Activated naive CD4-positive, alpha-beta T cell (primary cell): ENCODE results near the gene CFAP57.

Experiments used
- DNase-seq, 4 experiments: peaks; one replicate each; lab custom pipeline; 2025; lab: John Stamatoyannopoulos, UW

Gene CFAP57

DNA sequence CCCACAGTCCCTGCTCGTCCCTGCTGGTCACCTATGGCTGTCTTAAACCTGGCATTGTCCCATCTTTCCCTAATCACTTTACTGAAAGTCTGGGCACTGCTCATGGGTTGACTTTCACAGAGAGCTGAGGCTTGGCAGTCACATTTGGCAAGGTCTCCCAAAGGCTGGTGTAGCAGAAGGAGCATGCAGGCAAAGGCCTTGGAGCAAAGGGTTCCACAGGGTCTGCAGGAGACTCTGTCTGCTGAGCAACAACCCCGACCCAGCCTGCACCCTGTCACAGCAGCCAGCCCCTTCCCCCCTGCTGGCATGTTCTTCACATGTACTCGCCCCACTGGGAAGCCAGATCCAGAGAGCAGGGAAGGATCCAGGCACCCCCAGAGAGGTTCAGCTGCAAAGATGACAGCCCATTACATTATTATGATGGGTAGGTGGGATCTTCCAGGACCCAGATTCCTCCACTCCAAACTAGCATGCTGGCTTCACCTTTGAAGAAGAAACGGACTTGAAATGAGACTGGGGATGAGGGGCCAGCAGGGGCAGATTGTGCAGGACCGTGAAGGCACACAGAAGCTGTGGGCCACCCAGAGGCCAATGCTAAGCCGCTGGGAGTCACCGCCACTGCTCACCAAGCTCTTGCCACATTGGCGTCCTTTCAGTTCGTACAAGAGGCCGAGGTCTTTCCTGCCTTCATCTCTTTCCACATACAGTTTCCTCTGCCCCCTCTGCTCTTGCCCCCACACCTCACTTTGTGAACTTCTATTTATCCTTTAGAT, 83.5 kb downstream of the CFAP57 start:
- no peak for DNase-seq

DNA sequence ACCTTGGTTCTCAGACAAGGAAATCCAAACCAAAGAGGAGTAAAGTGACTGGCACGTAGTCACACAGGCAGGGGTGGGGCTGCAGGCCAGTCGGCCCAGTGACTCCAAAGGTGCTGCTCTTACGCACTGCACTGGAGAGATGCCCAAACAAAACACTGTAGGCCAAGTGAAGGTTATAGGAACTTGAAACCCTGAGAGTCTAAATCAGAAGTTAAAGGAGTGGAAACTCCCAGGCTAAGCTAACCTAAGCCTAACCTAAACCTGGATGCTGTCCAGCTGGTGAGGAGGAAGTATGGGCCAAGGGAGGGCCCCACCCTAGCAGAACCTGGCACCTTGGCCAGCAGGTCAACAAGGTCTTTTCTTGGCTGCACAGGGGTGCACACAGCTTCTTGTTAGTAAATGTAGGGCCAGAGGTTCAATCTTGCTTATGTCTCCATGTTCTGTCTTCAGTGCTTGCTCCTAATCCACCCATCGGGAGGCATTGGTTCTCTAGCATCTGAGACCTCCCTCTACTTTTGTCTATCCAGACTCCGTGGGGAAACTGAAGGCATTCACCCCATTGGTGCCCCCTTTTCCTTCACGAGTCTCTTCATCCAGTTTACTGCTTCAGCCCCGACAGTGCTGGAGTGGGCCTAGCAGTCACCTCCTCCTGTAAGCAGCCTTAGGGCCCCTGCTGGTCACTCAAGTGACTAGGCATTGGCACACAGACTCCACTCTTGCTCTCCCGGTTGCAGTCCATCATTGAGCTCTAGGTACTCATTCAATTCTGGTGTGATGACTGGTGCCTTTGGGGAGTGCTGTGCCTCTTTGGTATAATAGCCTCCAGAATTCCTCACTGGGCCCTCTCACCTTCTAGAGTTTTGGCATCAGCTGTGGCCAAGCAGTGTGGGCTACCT, 84.8 kb downstream of the CFAP57 start:
- DNase-seq, result no peak

DNA sequence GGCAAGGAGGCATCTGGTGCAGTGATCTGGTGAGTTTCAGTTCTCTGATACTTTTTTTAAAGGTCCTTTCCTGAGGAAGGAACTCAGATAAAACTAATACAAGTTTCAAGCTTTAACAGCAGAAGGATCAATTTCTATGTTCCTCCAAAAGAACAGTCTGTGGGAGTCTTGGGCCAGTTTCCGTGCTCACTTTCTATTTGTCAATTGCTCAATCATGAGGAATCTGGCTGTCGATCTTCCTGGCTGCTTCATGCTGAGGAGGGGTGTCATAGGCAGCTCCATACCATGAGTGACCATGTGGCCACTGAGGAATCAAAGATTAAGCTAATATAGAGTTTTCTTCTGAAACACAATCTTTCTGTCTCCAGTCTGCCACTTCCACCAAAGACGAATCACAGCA, 86.2 kb downstream of the CFAP57 start:
- DNase-seq, result no peak

DNA sequence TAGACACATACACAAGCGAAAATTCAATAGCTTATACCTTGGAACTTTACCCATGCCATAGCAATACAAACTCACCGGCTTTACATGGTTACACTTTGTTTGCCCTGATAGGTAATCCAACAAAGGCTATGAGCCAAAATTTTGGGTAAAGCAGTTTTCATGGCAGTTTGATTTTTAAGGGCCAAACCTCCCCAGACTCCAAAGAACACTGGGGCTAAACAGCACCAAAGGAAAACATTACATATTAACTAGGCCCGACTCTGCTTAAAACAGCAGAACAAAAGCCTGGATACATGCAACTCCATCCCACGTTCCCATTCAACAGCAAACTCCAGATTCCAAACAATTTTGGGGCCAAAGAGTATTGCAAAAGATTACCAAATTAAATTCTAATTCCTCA, 93.3 kb downstream of the CFAP57 start:
- no peak for DNase-seq

DNA sequence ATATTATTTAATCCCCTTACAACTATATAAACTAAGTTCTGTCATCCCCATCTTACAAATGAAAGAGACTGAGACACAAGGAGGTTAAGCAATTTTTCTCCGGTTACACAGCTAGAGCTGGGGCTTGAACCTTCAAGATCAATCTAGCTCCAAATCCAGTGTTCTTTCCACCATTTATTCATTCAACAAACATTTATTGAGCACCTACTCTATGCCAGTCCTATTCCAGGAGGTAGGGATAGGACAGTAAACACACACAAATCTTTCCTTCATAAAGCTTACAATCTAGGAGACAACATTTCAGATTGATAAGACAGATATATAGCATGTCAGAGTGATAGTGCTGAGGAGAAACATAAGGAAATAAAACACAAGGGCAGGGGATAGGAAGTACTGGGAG, 94.8 kb downstream of the CFAP57 start:
- no peak for DNase-seq

DNA sequence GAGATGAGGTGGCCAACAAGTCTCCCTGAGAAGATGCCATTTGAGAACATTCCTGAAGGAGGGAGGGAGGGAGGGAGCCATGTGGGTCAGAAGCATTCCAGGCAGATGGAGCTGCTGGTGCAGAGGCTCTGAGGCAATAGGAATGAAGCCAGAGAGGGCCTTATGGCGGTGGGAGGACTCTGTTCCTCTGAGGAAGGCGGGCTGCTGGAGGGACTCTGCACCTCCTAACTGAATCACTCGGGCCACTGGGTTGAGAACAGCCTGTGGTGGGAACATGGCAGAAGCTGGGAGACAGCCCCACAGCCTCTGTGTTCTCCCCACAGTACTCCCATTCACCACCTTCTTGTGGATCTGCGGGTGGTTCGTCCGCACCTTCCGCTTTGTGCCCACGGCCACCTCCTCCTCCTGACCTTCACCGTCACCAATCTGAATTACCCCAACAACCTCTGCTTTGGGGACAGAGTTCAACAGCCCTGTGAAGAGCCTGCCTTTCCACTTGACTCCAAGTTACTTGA, 95.2 kb downstream of the CFAP57 start:
- DNase-seq, result no peak

DNA sequence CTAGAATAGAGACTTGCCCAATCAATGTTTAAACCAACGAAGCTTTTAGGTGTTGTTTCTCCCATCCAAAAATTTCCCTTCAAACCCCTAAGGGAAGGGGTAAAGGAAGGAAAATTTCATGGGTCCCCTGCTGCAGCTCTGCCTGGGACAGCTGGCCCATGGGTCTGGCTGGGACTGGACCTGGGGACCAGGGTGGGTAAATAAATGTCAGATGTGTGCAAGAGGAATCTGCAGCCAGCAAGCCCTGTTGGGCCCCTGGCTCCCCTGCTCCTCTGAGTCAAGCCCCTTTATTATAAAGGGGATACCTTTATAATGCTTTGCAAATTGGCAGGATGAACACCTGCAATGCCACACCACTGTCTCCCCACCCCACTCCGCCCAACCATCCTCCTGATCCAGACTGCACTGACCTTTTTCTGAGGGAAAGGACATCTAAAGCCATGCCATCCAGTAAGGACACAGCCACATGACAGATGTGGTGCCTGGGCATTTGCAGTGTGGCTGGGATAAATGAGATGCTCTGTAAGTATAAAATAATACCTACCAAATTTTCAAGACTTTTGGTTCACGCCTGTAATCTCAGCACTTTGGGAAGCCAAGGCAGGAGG, 95.8 kb downstream of the CFAP57 start:
- no peak for DNase-seq

DNA sequence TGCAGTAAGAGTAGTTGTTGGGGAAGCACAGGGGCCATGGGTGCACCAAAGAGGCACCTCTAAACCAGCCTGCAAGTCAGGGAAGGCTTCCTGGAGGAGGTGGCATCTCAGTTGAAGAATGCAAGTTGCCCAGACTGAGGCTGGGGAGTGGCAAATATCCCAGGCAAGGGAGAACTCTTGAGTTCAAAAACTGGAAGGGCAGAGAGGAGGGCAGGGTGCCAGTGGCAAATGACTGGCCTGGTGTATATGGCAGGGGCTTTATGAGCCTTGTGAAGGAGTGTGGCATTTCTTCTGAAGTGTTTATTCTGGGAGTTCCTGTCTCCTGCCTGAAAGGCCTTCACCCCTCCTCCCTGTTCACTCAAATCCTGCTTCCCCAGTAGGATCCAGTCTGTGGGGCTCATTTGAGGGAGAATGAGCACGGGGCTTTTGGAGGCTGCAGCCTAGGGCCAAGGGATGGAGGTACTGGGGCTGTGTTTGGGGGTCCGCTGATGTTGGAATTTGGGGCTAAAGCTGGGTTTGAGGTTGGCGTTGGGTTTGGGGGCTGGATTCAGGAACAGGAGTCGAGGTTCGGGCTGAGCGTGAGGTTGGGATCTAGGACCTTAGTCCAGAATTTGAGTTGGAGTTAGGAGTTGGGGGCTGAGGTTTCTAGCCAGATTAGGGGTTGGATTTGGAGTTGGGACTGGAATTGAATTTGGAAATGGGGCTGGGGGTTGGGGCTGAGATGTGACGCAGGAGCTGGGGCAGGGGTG, 97.7 kb downstream of the CFAP57 start, which contains the start of gene TMEM125:
TSS of gene TMEM125 (plus strand) at position 357 of the 749 bp plus-strand sequence. CDS start 2,740 bp downstream, outside the sequence.
- DNase-seq, result no peak

DNA sequence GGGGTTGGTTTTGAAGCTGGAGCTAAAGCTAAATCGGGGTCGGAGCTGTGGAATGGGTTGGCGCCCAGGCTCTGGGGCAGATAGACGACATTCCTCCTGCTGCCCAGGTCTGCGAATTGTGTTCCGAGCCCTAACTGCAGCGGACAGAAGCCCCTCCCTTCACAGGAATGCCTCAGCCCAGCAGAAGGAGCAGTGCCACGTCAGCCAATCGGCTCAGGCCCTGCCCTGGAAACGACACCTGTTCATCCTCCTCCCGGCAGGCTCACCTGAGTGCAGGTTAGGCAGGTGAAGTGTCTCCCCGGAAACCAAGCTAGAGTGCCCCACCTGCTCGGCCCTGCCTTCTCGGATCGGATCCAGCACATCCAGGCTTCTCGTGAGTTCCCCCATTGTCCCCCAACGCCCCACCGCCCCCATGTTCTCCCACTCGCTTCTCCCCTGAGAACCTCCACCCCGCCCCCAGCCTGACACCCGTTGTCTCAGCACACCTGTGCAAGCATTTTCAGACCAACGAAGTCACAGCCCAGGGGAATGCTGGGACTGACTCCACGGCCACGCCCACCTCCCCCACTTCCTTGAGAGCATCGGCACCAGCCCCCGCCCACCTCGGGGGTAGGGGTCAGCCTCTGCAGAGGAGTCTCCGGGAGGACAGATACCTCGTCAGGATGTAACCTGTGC, 98.4 kb downstream of the CFAP57 start:
- DNase-seq, result no peak

DNA sequence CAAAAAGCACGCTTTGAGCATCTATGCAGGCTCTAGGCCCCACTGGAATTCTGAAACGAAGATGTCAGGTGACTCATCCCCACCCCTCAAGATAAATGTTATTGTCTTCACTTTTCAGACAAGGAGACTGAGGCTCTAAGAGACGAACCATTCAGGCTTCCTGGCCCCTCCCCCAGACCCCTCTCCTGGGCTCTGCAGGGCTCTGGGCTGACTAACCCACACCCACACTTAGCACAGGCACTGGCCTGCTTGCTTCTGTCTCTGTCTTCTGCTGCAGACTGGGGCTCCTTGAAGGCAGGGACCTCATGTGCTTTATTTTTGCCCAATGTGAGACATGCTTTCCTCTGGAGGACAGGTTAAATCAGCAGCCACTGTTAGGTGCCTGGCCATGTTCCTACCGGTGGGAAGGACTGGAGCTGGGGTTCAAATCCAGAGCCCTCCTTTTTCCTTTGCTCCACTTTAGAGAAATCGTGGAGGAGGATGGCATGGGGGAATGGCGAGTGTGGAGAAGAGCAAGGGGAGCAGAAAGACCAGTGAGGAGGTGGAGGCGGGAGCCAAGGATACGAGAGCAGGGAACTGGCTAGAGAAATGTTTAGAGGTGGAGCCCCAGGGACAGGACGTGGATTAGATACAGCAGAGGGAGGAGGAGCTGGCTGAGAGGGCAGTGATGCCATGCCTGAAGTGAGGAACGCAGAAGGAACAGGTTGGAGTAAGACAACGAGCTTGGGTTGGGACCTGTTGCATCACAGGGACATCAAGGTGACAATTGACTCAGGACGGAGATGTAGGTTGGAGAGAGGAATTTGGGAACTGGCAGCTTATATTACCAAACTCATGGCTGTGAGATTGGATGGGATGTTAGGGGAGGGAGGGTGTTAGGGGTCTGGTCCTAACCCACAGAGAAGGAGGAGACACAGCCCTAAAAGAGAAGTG, 99.3 kb downstream of the CFAP57 start:
- DNase-seq, result no peak

DNA sequence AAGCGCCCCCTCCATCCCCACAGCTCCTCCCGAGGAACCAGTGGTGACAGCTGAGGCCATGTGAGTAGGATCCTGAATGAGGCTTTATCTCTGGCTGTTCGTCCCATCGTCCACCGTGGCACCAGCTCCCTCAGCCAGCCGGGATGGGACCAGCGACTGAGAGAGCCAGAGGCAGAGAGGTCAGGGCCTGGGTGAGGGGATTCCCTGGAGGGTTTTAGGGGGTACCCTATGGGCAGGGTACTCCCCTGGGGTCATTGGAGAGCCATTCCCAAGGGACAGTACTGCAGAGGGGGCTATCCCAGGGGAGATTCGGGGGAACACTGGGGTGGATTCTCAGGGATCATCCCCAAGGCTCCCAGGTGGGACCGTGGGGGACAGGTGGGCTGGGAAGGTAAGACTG, 100.0 kb downstream of the CFAP57 start:
- no peak for DNase-seq

DNA sequence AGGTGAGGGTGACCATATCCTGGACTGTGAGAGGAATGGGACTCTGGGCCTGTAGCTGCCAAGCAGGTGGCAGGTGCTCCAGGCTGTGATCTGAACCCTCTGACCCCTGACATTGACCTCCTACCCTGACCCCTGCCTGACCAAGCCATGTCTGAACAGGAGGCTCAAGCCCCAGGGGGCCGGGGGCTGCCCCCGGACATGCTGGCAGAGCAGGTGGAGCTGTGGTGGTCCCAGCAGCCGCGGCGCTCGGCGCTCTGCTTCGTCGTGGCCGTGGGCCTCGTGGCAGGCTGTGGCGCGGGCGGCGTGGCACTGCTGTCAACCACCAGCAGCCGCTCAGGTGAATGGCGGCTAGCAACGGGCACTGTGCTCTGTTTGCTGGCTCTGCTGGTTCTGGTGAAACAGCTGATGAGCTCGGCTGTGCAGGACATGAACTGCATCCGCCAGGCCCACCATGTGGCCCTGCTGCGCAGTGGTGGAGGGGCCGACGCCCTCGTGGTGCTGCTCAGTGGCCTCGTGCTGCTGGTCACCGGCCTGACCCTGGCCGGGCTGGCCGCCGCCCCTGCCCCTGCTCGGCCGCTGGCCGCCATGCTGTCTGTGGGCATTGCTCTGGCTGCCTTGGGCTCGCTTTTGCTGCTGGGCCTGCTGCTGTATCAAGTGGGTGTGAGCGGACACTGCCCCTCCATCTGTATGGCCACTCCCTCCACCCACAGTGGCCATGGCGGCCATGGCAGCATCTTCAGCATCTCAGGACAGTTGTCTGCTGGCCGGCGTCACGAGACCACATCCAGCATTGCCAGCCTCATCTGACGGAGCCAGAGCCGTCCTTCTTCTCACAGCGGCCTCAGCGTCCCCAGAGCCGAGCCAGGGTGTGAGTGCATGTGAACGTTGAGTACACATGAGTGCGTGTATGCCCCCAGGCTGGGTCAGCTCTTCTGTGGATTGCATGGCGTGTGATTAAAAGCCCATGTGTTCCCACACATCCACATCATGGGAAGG, 100.7 kb downstream of the CFAP57 start:
- no peak for DNase-seq

DNA sequence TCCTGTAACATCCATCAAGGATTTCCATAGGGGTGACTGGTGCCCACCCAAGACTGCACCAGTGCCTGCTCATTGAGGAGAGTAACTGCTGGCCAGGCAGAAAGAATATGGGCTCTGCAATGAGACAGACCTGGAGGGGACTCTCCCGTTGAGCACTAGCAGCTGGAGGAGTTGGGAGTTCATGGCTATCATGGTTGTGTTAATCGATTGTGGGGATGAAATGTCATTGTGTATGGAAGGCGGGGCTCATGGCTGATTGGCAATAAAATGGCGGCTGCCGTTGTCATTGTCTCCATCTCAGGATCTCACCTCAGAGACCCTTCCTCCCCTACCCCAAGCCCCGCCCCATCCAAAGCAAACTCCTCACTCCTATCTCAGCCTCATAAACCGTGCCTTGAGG, 101.6 kb downstream of the CFAP57 start:
- no peak for DNase-seq

DNA sequence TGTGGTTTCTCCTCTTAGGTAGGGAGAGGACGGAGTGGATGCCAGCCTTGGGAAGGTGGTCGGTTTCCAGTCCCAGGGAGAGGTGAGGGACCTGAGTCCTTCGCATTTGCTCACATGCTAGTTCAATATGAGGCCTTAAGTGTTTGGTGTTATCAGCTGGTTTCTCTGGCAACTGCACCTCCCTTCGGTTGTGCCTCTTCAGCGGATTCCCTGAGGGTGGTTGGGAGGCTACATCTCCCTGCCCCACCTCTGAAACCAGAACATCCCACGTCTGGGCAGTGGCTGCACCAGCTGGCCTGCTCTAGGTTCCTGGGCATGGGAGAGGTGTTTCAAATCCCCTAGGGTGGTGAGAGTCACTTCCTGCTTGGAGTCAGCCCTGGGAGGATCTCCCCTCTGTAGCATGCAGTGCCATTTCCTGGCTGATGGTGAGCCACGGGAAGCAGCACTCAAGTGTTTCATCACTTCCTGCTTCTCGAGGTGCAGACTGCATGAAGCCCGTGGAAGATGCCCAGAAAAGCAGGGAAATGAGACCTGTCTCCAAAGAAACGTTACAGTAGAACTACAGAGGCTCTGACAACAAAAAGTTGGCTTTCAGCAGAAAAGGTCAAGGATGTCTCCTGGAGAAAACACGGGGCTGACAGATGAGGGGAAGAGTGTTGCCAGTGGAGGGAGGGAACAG, 102.1 kb downstream of the CFAP57 start:
- DNase-seq, result peak in 2 of 4 experiments; percentile 4 to 21

DNA sequence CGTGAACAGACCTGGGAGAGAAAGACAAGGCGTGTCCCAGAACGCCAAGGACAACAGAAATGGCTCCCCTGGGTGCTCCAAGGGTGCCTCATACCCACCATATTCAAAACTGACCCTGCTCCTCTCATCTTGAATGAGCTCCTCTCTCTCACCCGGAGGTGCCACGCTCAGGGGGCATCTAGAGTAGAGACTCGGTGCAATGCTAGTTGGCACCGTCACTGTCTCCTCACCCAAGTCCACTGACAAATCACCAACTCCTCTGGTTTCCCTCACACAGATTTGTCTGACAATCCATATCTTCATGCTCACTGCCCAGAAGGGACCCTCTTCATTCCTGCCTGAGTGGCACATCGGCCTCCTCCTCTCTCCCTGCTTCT, 102.7 kb downstream of the CFAP57 start:
- no peak for DNase-seq

DNA sequence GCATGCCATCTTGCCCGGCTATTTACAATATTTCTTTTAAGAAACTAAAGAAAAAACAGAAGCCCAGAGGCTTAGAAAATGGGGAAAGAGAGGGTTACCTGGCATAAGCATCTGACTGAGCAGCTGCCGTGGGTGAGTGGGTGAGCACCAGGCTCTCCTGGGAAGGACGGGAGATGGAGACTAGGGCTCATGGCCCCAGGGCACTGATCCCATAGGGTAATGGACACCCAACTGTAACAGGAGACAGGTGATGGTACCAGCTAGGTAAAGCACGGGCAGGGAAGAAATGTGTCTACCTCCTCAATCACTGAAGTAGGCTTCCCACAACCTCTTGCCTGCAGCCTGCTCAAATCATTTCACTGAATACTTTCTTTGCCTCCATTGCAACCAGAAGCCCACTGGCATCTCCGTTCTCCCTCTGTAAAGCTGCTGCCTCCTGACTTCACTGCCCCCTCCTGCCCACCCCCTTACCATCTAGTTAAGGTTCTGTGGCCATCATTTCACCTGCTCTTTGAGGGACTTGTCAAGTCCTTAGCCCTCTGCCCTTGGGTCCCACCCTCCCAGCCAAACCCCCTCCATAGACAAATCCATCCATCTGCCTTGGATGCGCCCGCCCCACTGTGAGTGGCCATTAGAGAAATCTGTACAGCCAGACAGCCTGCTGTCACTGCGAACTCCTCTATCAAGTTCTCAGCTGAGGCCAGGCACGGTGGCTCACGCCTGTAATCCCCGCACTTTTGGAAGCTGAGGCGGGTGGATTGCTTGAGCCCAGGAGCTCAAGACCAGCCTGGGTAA, 103.9 kb downstream of the CFAP57 start:
- DNase-seq, result no peak

DNA sequence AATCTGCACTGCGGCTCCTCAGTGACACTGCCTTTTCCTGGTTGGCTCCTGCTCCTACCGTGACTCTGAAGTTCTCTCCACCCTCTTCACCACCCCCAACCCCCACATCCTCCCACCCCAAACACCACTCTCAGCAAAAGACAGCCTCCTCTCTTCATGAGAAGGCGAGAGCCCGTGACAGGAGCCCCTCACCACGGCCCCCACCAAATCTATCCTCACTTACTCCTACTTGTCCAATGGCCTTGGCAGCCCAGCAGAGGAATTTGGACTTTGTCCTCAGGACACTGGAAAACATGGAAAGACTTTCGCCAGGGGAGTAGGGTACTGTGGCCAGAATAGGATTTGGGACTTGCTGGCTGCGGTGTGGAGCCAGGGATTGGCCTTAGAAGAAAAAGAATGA, 104.5 kb downstream of the CFAP57 start:
- DNase-seq, result no peak
